GM19452 (cell line): ENCODE data around the gene ARHGEF28.

Experiments
- ATAC-seq: cut with Tn5 transposase; IDR thresholded peaks from one replicate; pipeline ENCODE4 v1.9.1; 2021; ENCODE audit not compliant: unreplicated experiment

Gene ARHGEF28

DNA sequence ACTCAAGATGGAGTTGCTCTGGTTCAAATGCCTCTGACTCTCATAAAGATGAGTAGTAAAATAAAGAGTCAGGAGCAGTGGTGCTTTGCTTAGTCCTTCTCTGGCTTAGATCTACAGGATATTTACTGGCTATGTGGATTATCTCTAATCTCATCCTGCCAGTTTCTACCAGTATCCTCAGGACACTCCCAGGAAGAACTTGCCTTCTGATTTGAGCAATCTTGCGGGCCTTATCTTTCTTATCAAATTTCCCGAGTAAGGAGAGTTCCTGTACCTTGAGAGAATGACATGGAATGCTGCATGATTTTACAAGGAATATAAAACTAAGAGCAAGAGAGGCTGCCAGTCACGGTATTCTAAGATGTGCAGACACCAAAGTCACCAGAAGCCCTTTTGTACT, 364.0 kb downstream of the ARHGEF28 start:
- no peak for ATAC-seq
